Vagina (tissue), 2 donors: Measurements from ENCODE around the gene NUTM2D. TPM values are rescaled to one million over a fixed set of nuclear protein-coding genes. Genes with fewer than 3 reads are reported as not detected.
"Not testable (repeated sequence)": the region's sequence is repeated elsewhere in the genome, so short reads cannot be mapped to it uniquely, and the experiment has no call there.

Experiments used
- DNase-seq, 2 donors: peaks; one replicate each; pipeline ENCODE4 v3.0.0-alpha.2; 2017; ENCODE audit errors: extremely low spot score in 2 of 2
- H3K27ac ChIP-seq: fragments of 200-600 bp; sonication (generic); one replicate; pipeline ENCODE4 v1.5.1; 2019
- H3K27me3 ChIP-seq: fragments of 200-600 bp; sonication (generic); one replicate; pipeline ENCODE4 v1.5.1; 2019
- H3K36me3 ChIP-seq, 2 donors: fragments of 200-600 bp; sonication (generic); one replicate each; pipeline ENCODE4 v1.5.1; 2017 to 2019
- H3K4me1 ChIP-seq: fragments of 200-600 bp; sonication (generic); one replicate; pipeline ENCODE4 v1.5.1; 2019
- H3K4me3 ChIP-seq, 2 donors: fragments of 200-600 bp; sonication (generic); 1 replicate in 1 of 2; 2 replicates in 1 of 2; pipeline ENCODE4 v1.5.1; 2016 to 2019
- H3K9me3 ChIP-seq: fragments of 200-600 bp; sonication (generic); one replicate; pipeline ENCODE4 v1.5.1; 2019
- intact Hi-C: fragments of 100-400 bp; cut with DNase I; formaldehyde crosslinking; loops from one replicate; pipeline ENCODE4 v1.15.1; 2023
- small RNA-seq: library from RNA; depleted of rRNA; stranded (forward); fragments of <200 nt; gene quantifications from one replicate; pipeline ENCODE3, GENCODE V24; 2016
- total RNA-seq: library from RNA; depleted of rRNA; stranded (reverse); fragments of >200 nt; gene quantifications from one replicate; pipeline ENCODE4 v1.2.3, GENCODE V29; 2016

The NUTM2D gene
- total RNA-seq, 1 donor from 2014 or later = 3.7 TPM

GRCh38 chr10:87385762-87386360 lies 28.3 kb downstream of the NUTM2D start:
- DNase-seq, H3K36me3 ChIP-seq, H3K27ac ChIP-seq, H3K9me3 ChIP-seq, H3K27me3 ChIP-seq, intact Hi-C loops, H3K4me3 ChIP-seq, H3K4me1 ChIP-seq: not testable (repeated sequence)

DNA sequence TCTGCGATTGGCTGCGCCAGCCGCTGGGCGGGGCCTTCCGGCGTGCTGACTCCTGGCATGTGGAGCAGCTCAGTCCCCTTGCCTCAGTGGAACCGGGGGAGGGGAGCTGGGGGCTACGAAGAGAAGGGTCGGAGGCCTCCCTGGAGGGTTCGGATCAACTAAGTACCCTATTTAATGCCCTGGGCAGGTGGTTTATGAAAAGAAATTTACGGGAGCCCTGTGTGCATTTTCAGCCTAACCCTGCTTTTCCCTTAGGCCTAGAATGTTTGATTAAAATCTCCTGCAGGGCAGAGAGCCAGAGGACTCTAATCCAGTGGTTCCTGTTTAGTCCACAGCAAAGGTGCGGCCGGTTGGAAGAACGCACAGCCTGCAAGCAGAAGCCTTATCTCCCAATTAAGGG lies 33.8 kb downstream of the NUTM2D start:
- H3K27me3 ChIP-seq, H3K4me1 ChIP-seq, H3K9me3 ChIP-seq, H3K4me3 ChIP-seq, H3K27ac ChIP-seq, intact Hi-C loops, H3K36me3 ChIP-seq, DNase-seq: not testable (repeated sequence)

DNA sequence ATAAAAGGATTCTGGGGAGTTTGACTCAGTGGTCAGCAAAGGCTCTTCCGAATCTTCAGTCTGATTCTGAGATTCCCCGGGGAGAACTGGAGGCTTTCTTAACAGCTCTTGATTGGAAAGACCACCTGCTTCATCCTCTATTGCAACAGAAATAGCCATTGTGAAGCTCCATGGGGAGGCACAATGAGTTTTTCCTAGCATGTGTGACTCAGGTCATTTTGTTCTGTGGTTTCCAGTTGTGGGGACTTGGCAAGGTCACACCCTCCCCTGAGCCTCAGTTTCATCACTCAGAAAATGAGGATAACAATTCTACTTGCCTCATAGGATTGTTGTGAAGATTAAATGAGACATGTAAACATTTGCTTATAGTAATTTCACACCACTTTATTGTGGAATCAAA lies 38.7 kb downstream of the NUTM2D start:
- H3K27me3 ChIP-seq, H3K4me1 ChIP-seq, H3K9me3 ChIP-seq, H3K36me3 ChIP-seq, H3K4me3 ChIP-seq, H3K27ac ChIP-seq, DNase-seq, intact Hi-C loops: not testable (repeated sequence)

DNA sequence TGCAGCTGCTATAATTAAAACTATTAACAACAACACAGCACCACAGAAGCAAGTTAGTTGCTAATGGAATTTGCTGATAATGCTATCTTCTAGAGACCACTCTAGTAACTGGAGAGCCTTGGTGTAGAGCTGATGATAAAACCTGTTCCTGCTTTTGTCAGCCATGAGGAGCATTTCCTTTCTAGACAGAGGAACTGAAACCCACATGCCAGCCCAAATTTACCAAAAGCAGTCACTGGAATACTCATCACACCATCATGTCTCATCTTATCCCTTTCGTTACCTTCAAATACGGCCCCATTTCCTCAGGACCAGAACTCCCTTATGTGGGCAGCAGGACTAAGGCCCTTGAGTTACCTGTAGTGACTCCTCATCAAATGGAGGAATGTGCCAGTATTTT lies 40.9 kb downstream of the NUTM2D start:
- H3K36me3 ChIP-seq, intact Hi-C loops, H3K9me3 ChIP-seq, H3K4me3 ChIP-seq, H3K27me3 ChIP-seq, H3K4me1 ChIP-seq, DNase-seq, H3K27ac ChIP-seq: not testable (repeated sequence)

DNA sequence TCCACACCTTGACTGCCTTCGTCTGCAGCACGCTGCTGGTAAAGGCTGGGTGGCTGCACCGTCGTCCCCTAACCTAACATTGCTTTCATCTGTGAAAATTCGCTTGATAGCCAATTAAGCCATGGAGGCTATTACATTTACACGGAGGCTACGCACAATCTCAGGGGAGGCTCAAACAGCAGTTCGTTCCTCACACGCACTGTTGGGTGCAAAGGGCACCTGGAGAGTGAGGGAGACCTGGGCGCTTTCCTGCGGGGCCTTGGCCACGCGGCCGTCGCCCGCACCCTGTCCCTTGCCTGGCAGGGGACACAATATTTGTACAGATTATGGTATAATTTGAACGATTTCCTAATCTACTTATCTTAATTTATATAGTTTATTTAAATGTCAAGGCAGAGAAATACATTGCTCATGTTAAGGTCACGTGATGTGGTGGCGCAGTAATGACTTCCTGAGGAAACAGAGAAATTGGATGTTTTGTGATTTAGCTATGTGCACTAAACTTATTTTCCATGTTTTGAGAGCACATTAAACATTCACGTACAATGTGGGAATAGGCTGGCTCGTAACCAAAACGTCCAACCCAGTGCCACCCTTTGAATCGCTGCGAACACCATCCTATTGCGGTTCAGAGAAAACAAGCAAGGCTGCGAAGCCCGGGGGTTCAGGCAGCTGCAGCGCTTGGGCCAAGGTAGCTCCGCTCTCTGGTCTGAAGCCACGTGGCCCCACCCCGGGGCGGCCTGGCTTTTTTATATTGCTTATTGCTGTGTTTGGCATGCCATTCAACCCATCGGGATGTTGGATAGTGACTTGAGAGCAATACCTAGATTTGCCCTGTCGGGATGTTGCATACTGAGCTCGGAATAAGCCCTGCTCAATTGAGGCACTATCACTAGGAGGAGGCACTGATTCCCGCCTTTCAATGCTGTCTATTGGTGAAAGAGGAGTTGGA lies 50.2 kb downstream of the NUTM2D start:
- DNase-seq, H3K27ac ChIP-seq, H3K4me3 ChIP-seq, H3K36me3 ChIP-seq, H3K27me3 ChIP-seq, intact Hi-C loops, H3K9me3 ChIP-seq, H3K4me1 ChIP-seq: not testable (repeated sequence)

DNA sequence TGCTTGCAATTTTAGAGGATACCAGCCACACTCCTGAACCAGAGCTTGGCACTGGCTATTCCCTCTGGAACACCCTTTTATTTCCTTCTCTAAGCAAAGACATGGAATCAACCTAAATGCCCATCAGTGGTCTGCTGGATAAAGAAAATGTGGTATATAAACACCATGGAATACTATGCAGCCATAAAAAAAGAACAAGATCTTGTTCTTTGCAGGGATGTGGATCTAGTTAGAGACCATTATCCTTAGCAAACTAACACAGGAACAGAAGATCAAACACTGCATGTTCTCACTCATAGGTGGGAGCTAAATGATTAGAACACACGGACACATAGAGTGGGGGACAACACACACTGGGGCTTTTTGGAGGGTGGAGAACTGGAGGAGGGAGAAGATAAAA lies 56.4 kb downstream of the NUTM2D start:
- intact Hi-C loops, H3K4me3 ChIP-seq, H3K36me3 ChIP-seq, H3K27me3 ChIP-seq, H3K27ac ChIP-seq, DNase-seq, H3K9me3 ChIP-seq, H3K4me1 ChIP-seq: not testable (repeated sequence)

Small RNA genes within 50 kb of the gene (small RNA-seq; reads per million reads assigned to genes)
- not detected for gene AL355334.1

Other genes starting within 250 kb of the NUTM2D start
- 0.98 TPM for gene NUTM2A, start 132.3 kb upstream of the NUTM2D start, total RNA-seq
- 12.5 TPM for gene MINPP1, start 147.1 kb downstream of the NUTM2D start, total RNA-seq